GM23248 (cell line): ENCODE results near the gene GRPR.

Source experiments
- EZH2 ChIP-seq: fragments of 200-600 bp; sonication (generic); IDR thresholded peaks from 2 replicates; pipeline ENCODE4 v1.6.1; 2018; ENCODE audit warnings: antibody characterized with exemption, mild to moderate bottlenecking; ENCODE audit not compliant: insufficient read depth, poor library complexity, severe bottlenecking
- EZH2phosphoT487 ChIP-seq: fragments of 200-600 bp; sonication (generic); IDR thresholded peaks from 2 replicates; pipeline ENCODE4 v1.6.1; 2018; ENCODE audit warnings: antibody characterized with exemption, moderate library complexity, mild to moderate bottlenecking, low read depth; ENCODE audit not compliant: insufficient read depth

DNA sequence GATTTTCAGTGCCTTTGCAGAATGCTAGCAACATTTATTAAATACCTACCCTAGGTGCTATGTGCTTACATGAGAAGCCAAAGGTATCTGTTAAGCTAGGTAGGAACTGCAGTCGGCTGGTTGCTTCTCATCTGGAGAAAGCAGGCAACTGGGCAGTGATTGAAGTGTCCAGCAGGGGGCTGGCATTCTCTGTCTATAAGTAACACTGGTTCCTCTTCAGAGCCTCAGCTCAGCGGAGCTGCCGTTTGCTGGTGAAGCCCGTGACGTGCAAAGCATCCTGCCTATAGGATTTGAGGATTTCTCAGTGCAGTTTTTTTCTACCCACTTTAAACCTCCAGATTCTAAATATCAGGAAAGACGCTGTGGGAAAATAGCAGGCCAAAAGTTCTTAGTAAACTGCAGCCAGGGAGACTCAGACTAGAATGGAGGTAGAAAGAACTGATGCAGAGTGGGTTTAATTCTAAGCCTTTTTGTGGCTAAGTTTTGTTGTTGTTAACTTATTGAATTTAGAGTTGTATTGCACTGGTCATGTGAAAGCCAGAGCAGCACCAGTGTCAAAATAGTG, at the start of gene GRPR:
- TF ChIP-seq EZH2 (no peak), EZH2phosphoT487 (no peak)
